Loucy (cell line): ENCODE results near the gene KCNE5.
A peak's percentile ranks its signal among the peaks of the same experiment; 100 is the strongest.
"Not testable (repeated sequence)": the region's sequence is repeated elsewhere in the genome, so short reads cannot be mapped to it uniquely, and the experiment has no call there.

Experiments
- H2AFZ ChIP-seq: fragments of 200-600 bp; sonication (generic); 2 replicates; pipeline ENCODE4 v1.6.0; 2016; ENCODE audit warnings: antibody characterized with exemption, mild to moderate bottlenecking, low read length, moderate library complexity
- H3F3A ChIP-seq: fragments of 200-600 bp; 2 replicates; pipeline ENCODE4 v1.6.0; 2016; ENCODE audit warnings: antibody characterized with exemption, low read depth, mild to moderate bottlenecking
- H3K27me3 ChIP-seq: fragments of 200-600 bp; sonication (generic); 2 replicates; pipeline ENCODE4 v1.6.1; 2014; ENCODE audit warnings: low read length, mild to moderate bottlenecking; ENCODE audit not compliant: insufficient read depth, poor library complexity, severe bottlenecking
- H3K36me3 ChIP-seq: fragments of 200-600 bp; sonication (generic); 2 replicates; pipeline ENCODE4 v1.6.1; 2016; ENCODE audit warnings: low read length; ENCODE audit not compliant: insufficient read depth
- H3K4me1 ChIP-seq: fragments of 200-600 bp; sonication (generic); 2 replicates; pipeline ENCODE4 v1.5.1; 2014; ENCODE audit warnings: low read length, mild to moderate bottlenecking; ENCODE audit not compliant: insufficient read depth, poor library complexity, severe bottlenecking
- H3K4me2 ChIP-seq: fragments of 200-600 bp; sonication (generic); 2 replicates; pipeline ENCODE4 v1.6.0; 2014; ENCODE audit warnings: antibody characterized with exemption, low read length, low read depth, mild to moderate bottlenecking; ENCODE audit not compliant: poor library complexity, severe bottlenecking
- H3K4me3 ChIP-seq: fragments of 200-600 bp; sonication (generic); 2 replicates; pipeline ENCODE4 v1.5.1; 2014; ENCODE audit warnings: low read length, mild to moderate bottlenecking, mixed read lengths; ENCODE audit not compliant: poor library complexity, severe bottlenecking
- H3K79me2 ChIP-seq: fragments of 200-600 bp; sonication (generic); 2 replicates; pipeline ENCODE4 v1.6.1; 2014; ENCODE audit warnings: low read length; ENCODE audit not compliant: insufficient read depth
- H3K9ac ChIP-seq: fragments of 200-600 bp; sonication (generic); 2 replicates; pipeline ENCODE4 v1.6.0; 2014; ENCODE audit warnings: mild to moderate bottlenecking, low read depth, low read length, moderate library complexity; ENCODE audit not compliant: poor library complexity, severe bottlenecking
- H3K9me2 ChIP-seq: fragments of 200-600 bp; sonication (generic); replicated peaks from 2 replicates; pipeline ENCODE4 v1.6.1; 2016; ENCODE audit warnings: low read depth, low read length, mixed read lengths
- H3K9me3 ChIP-seq: fragments of 200-600 bp; sonication (generic); 2 replicates; pipeline ENCODE4 v1.6.1; 2014; ENCODE audit warnings: mild to moderate bottlenecking, antibody characterized with exemption, low read length, low read depth; ENCODE audit not compliant: insufficient read depth
- H4K20me1 ChIP-seq: fragments of 200-600 bp; sonication (generic); 2 replicates; pipeline ENCODE4 v1.6.0; 2014; ENCODE audit warnings: antibody characterized with exemption, low read length, mild to moderate bottlenecking; ENCODE audit not compliant: insufficient read depth, poor library complexity, severe bottlenecking
- EZH2phosphoT487 ChIP-seq: fragments of 200-600 bp; IDR thresholded peaks from 2 replicates; pipeline ENCODE4 v1.6.1; 2018; ENCODE audit warnings: antibody characterized with exemption, mild to moderate bottlenecking, moderate library complexity, borderline replicate concordance
- TF ChIP-seq, protein P1 (sequence below): fragments of 200-600 bp; sonication (generic); conservative IDR thresholded peaks from 2 replicates; pipeline ENCODE4 v1.5.1; 2014; ENCODE audit warnings: mild to moderate bottlenecking, antibody characterized with exemption, low read length

Gene KCNE5

DNA sequence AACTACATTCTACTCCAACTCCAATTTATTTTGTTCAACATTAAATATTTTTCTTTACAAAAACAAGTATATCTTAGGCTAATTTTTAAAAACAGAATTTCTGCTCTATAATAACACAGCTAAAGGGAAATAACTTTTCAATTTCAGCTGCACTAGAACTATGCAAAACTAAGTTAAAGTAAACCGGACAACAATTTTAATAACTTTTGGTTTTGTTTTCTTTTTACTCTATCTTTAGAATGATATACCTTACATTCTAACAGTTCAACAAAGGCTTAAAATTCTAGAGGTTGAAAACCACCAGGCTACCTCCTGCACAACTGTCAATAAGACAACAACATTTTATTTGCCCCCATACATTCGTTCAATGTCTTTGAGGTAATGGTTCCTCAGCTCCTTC is 18.7 kb upstream of the KCNE5 start:
- Histone ChIP-seq H3K27me3 (no peaks in the 10 kb centered on the region), H3K9ac (no peak overlapping the region), H3K4me2 (no peak overlapping the region), H3K79me2 (no peaks in the 10 kb centered on the region), H3K4me3 (no peak overlapping the region), H3K9me2 (no peaks in the 10 kb centered on the region), H3F3A (no peaks in the 10 kb centered on the region), H2AFZ (no peak overlapping the region), H3K36me3 (peaks cover 10% of the 10 kb centered on the region; the same call in 1 of the 2 replicates), H3K4me1 (no peaks in the 10 kb centered on the region), H4K20me1 (peaks cover 3% of the 10 kb centered on the region), H3K9me3 (no peaks in the 10 kb centered on the region)
- TF ChIP-seq EZH2phosphoT487, result no peak
- TF ChIP-seq, protein P1, sequence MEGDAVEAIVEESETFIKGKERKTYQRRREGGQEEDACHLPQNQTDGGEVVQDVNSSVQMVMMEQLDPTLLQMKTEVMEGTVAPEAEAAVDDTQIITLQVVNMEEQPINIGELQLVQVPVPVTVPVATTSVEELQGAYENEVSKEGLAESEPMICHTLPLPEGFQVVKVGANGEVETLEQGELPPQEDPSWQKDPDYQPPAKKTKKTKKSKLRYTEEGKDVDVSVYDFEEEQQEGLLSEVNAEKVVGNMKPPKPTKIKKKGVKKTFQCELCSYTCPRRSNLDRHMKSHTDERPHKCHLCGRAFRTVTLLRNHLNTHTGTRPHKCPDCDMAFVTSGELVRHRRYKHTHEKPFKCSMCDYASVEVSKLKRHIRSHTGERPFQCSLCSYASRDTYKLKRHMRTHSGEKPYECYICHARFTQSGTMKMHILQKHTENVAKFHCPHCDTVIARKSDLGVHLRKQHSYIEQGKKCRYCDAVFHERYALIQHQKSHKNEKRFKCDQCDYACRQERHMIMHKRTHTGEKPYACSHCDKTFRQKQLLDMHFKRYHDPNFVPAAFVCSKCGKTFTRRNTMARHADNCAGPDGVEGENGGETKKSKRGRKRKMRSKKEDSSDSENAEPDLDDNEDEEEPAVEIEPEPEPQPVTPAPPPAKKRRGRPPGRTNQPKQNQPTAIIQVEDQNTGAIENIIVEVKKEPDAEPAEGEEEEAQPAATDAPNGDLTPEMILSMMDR, result no peak

DNA sequence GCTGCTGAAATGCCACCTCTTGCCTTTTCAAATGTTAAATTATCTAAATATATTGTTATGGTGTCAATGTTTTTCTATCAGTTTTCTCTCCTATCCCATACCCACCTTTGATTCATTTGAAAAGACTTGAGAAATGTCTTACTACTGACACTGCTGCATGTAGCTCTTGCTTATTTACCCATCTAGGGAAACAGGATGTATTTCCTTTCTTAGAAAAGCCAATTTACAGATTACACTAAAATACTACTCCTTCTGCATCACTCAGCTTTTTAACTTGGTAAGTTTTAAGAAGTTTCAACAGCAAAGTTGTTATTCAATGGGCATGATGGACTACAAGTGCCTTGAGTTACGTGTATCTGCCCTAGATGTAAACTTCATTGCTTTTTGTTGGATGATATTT is 13.2 kb upstream of the KCNE5 start:
- no peaks in the 10 kb centered on the region for H3K4me1 ChIP-seq
- no peaks in the 10 kb centered on the region for H3K27me3 ChIP-seq
- H3F3A ChIP-seq, result no peaks in the 10 kb centered on the region
- no peaks in the 10 kb centered on the region for H3K9me2 ChIP-seq
- no peak overlapping the region for H2AFZ ChIP-seq
- H3K9me3 ChIP-seq, result no peaks in the 10 kb centered on the region
- no peaks in the 10 kb centered on the region for H3K79me2 ChIP-seq
- H3K36me3 ChIP-seq, result peaks cover 3% of the 10 kb centered on the region; the same call in 1 of the 2 replicates
- no peak overlapping the region for H3K4me2 ChIP-seq
- H3K9ac ChIP-seq, result no peak overlapping the region
- H4K20me1 ChIP-seq, result no peaks in the 10 kb centered on the region
- TF ChIP-seq EZH2phosphoT487, result no peak
- TF ChIP-seq, protein P1, result no peak
- H3K4me3 ChIP-seq, result no peak overlapping the region

DNA sequence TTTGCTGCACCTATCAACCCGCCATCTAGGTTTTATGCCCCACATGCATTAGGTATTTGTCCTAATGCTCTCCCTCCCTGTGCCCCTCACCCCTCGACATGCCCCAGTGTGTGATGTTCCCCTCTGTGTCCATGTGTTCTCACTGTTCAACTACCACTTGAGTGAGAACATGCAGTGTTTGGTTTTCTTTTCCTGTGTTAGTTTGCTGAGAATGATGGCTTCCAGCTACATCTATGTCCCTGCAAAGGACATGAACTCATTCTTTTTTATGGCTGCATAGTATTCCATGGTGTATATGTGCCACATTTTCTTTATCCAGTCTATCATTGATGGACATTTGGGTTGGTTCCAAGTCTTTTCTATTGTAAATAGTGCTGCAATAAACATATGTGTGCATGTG is 12.5 kb upstream of the KCNE5 start:
- not testable (repeated sequence) for H3K4me3 ChIP-seq, H4K20me1 ChIP-seq, H3K79me2 ChIP-seq, H3K9me2 ChIP-seq, H3K9me3 ChIP-seq, H3K27me3 ChIP-seq, H3K9ac ChIP-seq, H3F3A ChIP-seq, H3K4me2 ChIP-seq, H3K36me3 ChIP-seq, H3K4me1 ChIP-seq, H2AFZ ChIP-seq

GRCh38 chrX:109635146-109635545 is 10.2 kb upstream of the KCNE5 start:
- H2AFZ ChIP-seq, result no peak overlapping the region
- H3K4me3 ChIP-seq, result no peak overlapping the region
- H3K4me1 ChIP-seq, result no peaks in the 10 kb centered on the region
- H3K36me3 ChIP-seq, result no peaks in the 10 kb centered on the region; the same call in 1 of the 2 replicates
- no peaks in the 10 kb centered on the region for H3K27me3 ChIP-seq
- H3K4me2 ChIP-seq, result no peak overlapping the region
- no peaks in the 10 kb centered on the region for H3K9me3 ChIP-seq
- TF ChIP-seq, protein P1, result peak; percentile 65
- TF ChIP-seq EZH2phosphoT487, result no peak
- no peak overlapping the region for H3K9ac ChIP-seq
- H4K20me1 ChIP-seq, result no peaks in the 10 kb centered on the region
- H3K79me2 ChIP-seq, result no peaks in the 10 kb centered on the region
- no peaks in the 10 kb centered on the region for H3F3A ChIP-seq
- H3K9me2 ChIP-seq, result no peaks in the 10 kb centered on the region
